ENCODE data around the gene SLC1A4. TPM values are rescaled to one million over a fixed set of nuclear protein-coding genes. Genes with fewer than 3 reads are reported as not detected.

SLC1A4 gene
- total RNA-seq, 6 experiments from 2014 or later: 7.2 to 21.7 (median 12.4) TPM

DNA sequence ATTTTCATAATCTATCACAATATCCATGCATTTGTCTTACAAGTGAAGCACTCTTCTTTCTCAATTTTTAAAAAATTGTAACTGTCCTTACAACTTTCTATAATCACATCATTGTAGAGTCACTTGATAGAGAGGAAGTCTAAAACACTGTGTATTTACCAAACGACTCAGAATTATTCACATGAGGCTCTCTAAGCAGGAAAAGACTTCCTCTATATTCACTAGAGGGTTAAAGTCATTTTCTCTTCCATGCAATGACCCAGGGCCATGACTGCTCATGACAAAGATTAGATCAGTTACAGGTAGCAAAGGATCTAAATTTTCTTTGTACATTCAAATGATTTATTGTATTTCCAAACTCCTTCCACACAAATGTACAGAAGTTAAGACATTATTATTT is 9.0 kb upstream of the SLC1A4 start:
- ATAC-seq: peak in 1 of 4 donors; percentile 6
- 38% methylated on average over 1 of the region's 1 CpG for WGBS (ENCODE audit: insufficient coverage, low coverage, low lambda C conversion rate, missing lambda C conversion rate)

DNA sequence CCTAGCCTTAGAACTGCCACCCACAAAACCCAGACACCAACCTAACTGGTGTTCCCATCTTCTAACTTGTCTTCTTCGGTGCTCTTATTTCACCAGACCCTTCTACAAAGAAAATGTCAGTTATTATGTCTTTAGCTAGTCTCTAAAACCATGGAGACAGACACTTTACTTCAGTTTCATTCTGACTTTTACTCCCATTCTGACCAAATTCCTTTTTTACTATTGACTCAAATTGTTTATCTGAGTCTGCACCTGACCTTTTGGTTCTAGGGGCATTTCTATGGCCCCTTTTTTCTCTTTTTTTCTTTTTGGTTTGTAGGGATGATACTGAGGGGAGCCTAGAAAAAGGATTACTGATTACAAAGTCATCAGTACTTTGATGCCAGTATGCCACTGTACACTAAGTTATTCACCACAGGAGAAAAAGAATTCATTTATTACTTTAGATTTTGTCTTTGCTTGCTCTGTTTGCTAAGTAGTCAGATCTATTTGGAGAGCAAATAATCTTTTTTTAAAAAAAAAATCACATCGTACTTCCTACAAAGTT is 6.8 kb upstream of the SLC1A4 start:
- H3K27ac ChIP-seq: peak overlapping the region; percentile 56 to 69 (median 62)

More for the DNA sequence above, 9.0 kb upstream of the SLC1A4 start:
- intact Hi-C loops (cut with DNase I): no loop called here
- no peak overlapping the region for H3K27ac ChIP-seq
- no peaks in the 10 kb centered on the region for H3K36me3 ChIP-seq
- peaks cover 0 to 27% (median 8%) of the 10 kb centered on the region in 4 donors for H3K4me1 ChIP-seq
- no peak overlapping the region for H3K4me3 ChIP-seq
- H3K27me3 ChIP-seq: no peaks in the 10 kb centered on the region
- no peaks in the 10 kb centered on the region for H3K9me3 ChIP-seq
- no peak for DNase-seq
- TF ChIP-seq, protein P1, sequence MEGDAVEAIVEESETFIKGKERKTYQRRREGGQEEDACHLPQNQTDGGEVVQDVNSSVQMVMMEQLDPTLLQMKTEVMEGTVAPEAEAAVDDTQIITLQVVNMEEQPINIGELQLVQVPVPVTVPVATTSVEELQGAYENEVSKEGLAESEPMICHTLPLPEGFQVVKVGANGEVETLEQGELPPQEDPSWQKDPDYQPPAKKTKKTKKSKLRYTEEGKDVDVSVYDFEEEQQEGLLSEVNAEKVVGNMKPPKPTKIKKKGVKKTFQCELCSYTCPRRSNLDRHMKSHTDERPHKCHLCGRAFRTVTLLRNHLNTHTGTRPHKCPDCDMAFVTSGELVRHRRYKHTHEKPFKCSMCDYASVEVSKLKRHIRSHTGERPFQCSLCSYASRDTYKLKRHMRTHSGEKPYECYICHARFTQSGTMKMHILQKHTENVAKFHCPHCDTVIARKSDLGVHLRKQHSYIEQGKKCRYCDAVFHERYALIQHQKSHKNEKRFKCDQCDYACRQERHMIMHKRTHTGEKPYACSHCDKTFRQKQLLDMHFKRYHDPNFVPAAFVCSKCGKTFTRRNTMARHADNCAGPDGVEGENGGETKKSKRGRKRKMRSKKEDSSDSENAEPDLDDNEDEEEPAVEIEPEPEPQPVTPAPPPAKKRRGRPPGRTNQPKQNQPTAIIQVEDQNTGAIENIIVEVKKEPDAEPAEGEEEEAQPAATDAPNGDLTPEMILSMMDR (IDR thresholded peaks at IDR 0.05): no peak
- no peak for TF ChIP-seq POLR2A (IDR thresholded peaks at IDR 0.05)

DNA sequence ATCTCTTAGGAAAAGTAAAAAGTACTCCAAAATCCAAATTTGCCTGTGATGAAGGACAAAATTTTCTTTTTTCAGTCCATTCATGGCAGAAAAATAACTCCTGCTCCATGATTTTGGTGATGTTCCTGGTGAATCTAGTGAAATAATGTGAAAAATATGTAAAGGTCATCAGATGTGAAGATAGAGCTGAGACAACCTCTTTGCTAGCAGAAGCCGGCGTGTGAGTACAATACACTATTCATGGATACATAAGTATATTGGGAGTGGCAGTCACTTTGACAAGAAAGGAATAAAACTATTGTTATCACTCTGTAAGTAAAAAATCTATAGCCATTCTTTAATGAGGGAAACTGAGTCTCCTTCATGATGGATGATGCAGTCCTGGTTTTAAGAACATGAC is 6.3 kb upstream of the SLC1A4 start:
- peak overlapping the region; percentile 24 to 69 (median 62) for H3K27ac ChIP-seq
- TF ChIP-seq, protein P1 (IDR thresholded peaks at IDR 0.05): no peak
- no peak for TF ChIP-seq POLR2A (IDR thresholded peaks at IDR 0.05)
- DNase-seq (no peak), ATAC-seq (no peak)
- 63% methylated on average over 2 of the region's 2 CpGs for WGBS (ENCODE audit: insufficient coverage, low coverage, low lambda C conversion rate, missing lambda C conversion rate)
- H3K4me1 ChIP-seq: peaks cover 0 to 32% (median 8%) of the 10 kb centered on the region in 4 donors
- no peaks in the 10 kb centered on the region for H3K36me3 ChIP-seq
- H3K27me3 ChIP-seq: no peaks in the 10 kb centered on the region
- intact Hi-C loops (cut with DNase I): no loop called here
- no peaks in the 10 kb centered on the region for H3K9me3 ChIP-seq
- H3K4me3 ChIP-seq: no peak overlapping the region

More for the DNA sequence above, 6.8 kb upstream of the SLC1A4 start:
- ATAC-seq (peak; percentile 37 to 72 (median 66)), DNase-seq (no peak)
- H3K36me3 ChIP-seq: no peaks in the 10 kb centered on the region
- H3K27me3 ChIP-seq: no peaks in the 10 kb centered on the region
- WGBS (ENCODE audit: insufficient coverage, low coverage, low lambda C conversion rate, missing lambda C conversion rate): 17% methylated on average over 2 of the region's 2 CpGs
- H3K9me3 ChIP-seq: no peaks in the 10 kb centered on the region
- intact Hi-C loops (cut with DNase I): no loop called here
- peaks cover 0 to 28% (median 8%) of the 10 kb centered on the region in 4 donors for H3K4me1 ChIP-seq
- H3K4me3 ChIP-seq: no peak overlapping the region
- TF ChIP-seq, protein P1 (IDR thresholded peaks at IDR 0.05): no peak
- TF ChIP-seq POLR2A (IDR thresholded peaks at IDR 0.05): no peak

GRCh38 chr2:64985447-64985846 is 3.8 kb upstream of the SLC1A4 start:
- ATAC-seq (peak in 2 of 4 donors; percentile 1 to 8), DNase-seq (peak; percentile 43 to 64 (median 51))
- intact Hi-C loops (cut with DNase I): no loop called here
- no peak for TF ChIP-seq POLR2A (IDR thresholded peaks at IDR 0.05)
- TF ChIP-seq, protein P1 (IDR thresholded peaks at IDR 0.05): no peak
- WGBS (ENCODE audit: insufficient coverage, low coverage, low lambda C conversion rate, missing lambda C conversion rate): 62% methylated on average over 7 of the region's 7 CpGs
- Histone ChIP-seq H3K4me3 (no peak overlapping the region), H3K27me3 (no peaks in the 10 kb centered on the region), H3K9me3 (no peaks in the 10 kb centered on the region), H3K27ac (no peak overlapping the region), H3K4me1 (peaks cover 0 to 39% (median 11%) of the 10 kb centered on the region in 4 donors), H3K36me3 (no peaks in the 10 kb centered on the region)
